Retinal pigment epithelial cell (primary cell): ENCODE results near the gene CUL7.
A peak's percentile ranks its signal among the peaks of the same experiment; 100 is the strongest.

ENCODE experiments used
- DNase-seq: peaks from one replicate; pipeline ENCODE4 v3.0.0-alpha.2; 2010; ENCODE audit warnings: low read depth
- H3K4me3 ChIP-seq: 2 replicates; pipeline ENCODE4 v1.5.1; 2011; ENCODE audit warnings: mild to moderate bottlenecking, low read length, control low read depth, moderate library complexity
- TF ChIP-seq, protein P1 (sequence below): conservative IDR thresholded peaks from 2 replicates; pipeline ENCODE4 v1.5.1; 2011; ENCODE audit warnings: low read depth, low read length, control low read depth, inconsistent platforms

CUL7 gene

DNA sequence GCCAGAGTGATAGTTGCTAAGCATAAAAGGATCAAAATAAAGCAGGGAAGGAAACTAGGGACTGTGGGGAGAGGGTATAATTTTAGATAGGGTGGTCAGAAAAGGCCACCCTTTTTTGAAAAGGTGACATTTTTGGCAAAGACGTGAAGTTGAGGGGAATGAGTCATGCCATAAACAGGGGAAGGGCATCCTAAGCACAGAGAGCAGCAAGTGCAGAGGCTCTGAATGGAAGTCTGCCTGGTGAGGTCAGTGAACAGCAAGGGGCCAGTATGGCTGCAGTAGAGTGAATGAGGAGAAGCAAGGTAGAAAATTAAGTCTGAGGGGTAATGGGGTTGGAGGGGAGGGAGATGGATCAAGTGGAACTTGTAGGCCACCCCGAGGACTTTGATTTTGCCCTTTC lies 8.2 kb upstream of the CUL7 start:
- H3K4me3 ChIP-seq: no peak overlapping the region
- DNase-seq: no peak
- TF ChIP-seq, protein P1, sequence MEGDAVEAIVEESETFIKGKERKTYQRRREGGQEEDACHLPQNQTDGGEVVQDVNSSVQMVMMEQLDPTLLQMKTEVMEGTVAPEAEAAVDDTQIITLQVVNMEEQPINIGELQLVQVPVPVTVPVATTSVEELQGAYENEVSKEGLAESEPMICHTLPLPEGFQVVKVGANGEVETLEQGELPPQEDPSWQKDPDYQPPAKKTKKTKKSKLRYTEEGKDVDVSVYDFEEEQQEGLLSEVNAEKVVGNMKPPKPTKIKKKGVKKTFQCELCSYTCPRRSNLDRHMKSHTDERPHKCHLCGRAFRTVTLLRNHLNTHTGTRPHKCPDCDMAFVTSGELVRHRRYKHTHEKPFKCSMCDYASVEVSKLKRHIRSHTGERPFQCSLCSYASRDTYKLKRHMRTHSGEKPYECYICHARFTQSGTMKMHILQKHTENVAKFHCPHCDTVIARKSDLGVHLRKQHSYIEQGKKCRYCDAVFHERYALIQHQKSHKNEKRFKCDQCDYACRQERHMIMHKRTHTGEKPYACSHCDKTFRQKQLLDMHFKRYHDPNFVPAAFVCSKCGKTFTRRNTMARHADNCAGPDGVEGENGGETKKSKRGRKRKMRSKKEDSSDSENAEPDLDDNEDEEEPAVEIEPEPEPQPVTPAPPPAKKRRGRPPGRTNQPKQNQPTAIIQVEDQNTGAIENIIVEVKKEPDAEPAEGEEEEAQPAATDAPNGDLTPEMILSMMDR: no peak

- H3K4me3 ChIP-seq: peak overlapping the region; percentile 99
- no peak for DNase-seq
- TF ChIP-seq, protein P1: no peak
Measured at GRCh38 chr6:43060755-43061633, 7.3 kb upstream of the CUL7 start.

DNA sequence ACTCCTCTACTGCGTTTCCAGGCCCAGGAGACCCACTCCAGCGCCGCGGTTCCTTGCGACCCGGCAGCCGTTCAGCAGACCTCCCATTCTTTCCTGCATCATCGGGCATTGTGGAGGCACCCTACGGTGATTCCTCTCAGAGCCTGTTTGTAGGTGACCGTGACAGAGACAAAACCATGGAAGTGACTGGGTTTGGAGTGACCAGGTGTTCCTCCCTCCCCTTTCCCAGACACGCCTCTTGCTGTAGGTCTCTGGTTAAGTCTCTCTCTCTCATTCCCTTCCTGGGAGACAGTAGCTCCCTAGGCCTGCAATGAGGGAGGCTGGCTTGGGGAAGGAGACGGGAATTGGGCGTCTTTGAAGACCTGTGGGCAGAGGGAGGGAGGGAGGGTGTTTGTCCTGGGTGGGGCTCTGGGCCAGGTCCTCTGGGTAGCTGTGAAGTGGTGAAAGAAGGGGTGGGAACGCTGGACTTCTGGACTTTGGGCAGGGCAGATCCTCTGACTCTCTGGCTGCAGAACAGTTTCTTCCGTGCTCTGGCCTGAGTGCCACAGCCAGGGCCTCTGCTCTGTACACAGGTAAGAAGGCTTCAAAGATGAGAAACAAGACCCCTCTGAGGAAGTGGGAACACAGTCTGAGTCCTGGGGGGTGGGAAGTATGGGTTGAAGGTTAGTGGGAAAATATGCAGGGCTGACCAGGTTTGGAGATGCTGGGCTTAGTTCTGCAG lies 6.5 kb upstream of the CUL7 start:
- peak overlapping the region; percentile 99 for H3K4me3 ChIP-seq
- TF ChIP-seq, protein P1: no peak
- no peak for DNase-seq

DNA sequence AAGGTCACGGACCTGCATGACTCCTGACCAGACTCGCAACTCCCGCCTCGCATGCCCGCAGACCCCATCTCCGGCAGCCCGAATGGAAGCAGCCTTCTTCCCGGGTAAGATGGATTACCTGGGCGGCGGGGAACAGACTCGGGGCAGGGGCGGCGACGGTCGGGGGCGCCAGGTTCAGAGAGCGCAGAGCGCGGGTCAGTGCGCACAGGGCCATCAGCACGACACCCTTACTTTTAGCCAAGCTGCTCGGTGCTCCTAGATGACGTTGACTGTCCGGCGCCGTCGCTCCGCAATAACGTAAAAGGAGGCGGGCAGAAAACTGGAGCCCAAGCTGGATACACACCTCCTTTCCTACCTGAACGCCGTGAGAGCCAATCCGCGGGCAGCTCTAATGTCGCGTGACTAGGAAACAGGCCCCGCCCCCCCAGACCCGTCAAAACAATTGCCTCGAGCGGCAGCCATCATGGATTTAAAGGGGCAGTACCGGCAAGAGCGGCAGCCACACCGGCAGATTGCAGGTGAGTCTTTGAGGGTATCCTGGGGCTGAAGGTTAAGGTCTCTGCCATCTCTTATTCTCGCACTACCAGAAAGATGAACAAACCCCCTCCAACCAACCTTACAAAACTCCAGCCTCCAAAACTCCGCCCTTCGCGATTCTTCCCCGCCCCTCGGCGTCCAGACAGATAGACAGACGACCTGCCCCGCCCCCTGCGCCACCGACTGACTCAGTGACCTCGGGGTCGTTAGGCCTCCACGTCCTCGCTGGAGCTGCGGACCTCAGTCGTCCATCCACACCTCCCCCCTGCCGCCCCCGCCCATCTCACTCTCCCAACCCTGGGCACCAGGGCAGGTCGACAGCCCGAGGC lies 5.8 kb upstream of the CUL7 start, which contains the start of the genes KLC4 and MRPL2:
KLC4 (plus strand) TSS at position 464 of the 866 bp plus-strand sequence. CDS start 1,705 bp downstream, outside the sequence.
MRPL2 (minus strand) TSS at position 267 of the 866 bp plus-strand sequence; CDS start at position 214, 53 bp downstream.
- peak; percentile 96 for DNase-seq
- H3K4me3 ChIP-seq: peak within 1 kb of the TSS; percentile 99
- TF ChIP-seq, protein P1: no peak

DNA sequence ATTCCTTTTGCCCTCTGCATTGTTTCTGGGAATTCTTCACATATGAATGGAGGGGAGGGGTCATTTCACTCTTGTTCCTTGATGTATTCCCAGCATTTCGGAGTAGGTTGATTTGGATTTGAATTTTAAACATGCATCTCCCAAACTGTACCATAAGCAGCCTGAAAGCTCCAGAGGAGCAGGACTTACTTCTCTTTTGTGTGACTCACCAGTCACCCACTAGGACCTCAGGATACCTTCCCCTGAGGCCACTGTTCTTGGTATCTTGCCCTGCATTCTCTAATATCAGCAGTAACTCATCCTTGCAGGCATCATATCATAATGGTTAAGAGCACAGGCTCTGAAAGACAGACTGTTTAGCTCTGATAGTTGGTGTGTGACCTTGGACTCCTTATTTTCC lies 4.9 kb upstream of the CUL7 start:
- no peak for DNase-seq
- H3K4me3 ChIP-seq: peak overlapping the region; percentile 99
- TF ChIP-seq, protein P1: no peak

DNA sequence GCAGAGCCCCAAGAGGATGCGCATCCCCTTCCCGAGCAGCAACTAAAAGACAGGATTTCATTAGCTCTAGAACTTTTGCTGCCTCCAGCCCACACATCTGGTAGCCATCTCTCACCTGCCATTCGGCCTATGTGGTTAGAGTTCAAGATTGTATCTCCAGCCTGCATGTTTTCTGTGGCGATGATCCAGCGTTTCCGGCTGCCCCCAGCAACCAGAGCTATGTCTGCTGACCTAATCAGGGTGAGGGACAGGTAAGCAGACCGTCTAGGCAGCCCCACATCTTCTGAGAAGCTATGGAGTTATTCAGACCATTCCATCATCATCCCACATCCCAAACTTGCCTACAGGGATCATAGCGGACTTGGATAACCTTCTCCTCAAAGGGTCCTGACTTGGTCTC lies 2.3 kb upstream of the CUL7 start:
- no peak for DNase-seq
- TF ChIP-seq, protein P1: no peak
- no peak overlapping the region for H3K4me3 ChIP-seq
